GM19099 (cell line): Measurements from ENCODE around the gene ACYP2.

Source experiments
- POLR2A ChIP-seq: IDR thresholded peaks from 3 replicates; pipeline ENCODE4 v1.6.1; 2011; ENCODE audit warnings: low read depth; ENCODE audit not compliant: insufficient read length; ENCODE audit errors: extremely low read depth

The ACYP2 gene

GRCh38 chr2:54347622-54348021 is 232.2 kb downstream of the ACYP2 start:
- no peak for TF ChIP-seq POLR2A

GRCh38 chr2:54348646-54349045 is 233.2 kb downstream of the ACYP2 start:
- no peak for TF ChIP-seq POLR2A

GRCh38 chr2:54350426-54350825 is 235.0 kb downstream of the ACYP2 start:
- no peak for TF ChIP-seq POLR2A

- TF ChIP-seq POLR2A: no peak
Observed at GRCh38 chr2:54353216-54353615, 237.8 kb downstream of the ACYP2 start.
